NCI-H146 (cell line): Measurements from ENCODE around the gene NUDT14.
A peak's percentile ranks its signal among the peaks of the same experiment; 100 is the strongest.

Source experiments
- DNase-seq: peaks from one replicate; lab custom pipeline; 2025; lab: John Stamatoyannopoulos, UW

The NUDT14 gene

GRCh38 chr14:105158794-105159193 is 22.3 kb downstream of the NUDT14 start:
- no peak for DNase-seq

GRCh38 chr14:105157872-105158271 is 23.2 kb downstream of the NUDT14 start:
- DNase-seq: no peak

- DNase-seq: no peak
These were observed 24.4 kb downstream of the NUDT14 start for GRCh38 chr14:105156414-105157375.

GRCh38 chr14:105155681-105156413 is 25.3 kb downstream of the NUDT14 start:
- no peak for DNase-seq

- peak; percentile 93 for DNase-seq
These were observed 26.0 kb downstream of the NUDT14 start for GRCh38 chr14:105155071-105155651.

GRCh38 chr14:105154476-105154871 is 26.6 kb downstream of the NUDT14 start:
- DNase-seq: no peak

GRCh38 chr14:105153739-105154475 is 27.2 kb downstream of the NUDT14 start:
- DNase-seq: no peak

- DNase-seq: no peak
These were observed 27.8 kb downstream of the NUDT14 start for GRCh38 chr14:105153331-105153731.

- DNase-seq: no peak
These were observed 28.3 kb downstream of the NUDT14 start for GRCh38 chr14:105152794-105153241.

GRCh38 chr14:105151838-105152793 is 29.0 kb downstream of the NUDT14 start:
- no peak for DNase-seq

GRCh38 chr14:105151084-105151837 is 29.9 kb downstream of the NUDT14 start:
- DNase-seq: no peak

- DNase-seq: no peak
These were observed 30.6 kb downstream of the NUDT14 start for GRCh38 chr14:105150368-105151083.

GRCh38 chr14:105150026-105150367 is 31.1 kb downstream of the NUDT14 start:
- no peak for DNase-seq

GRCh38 chr14:105149146-105149781 is 31.8 kb downstream of the NUDT14 start:
- DNase-seq: no peak

GRCh38 chr14:105148604-105149145 is 32.4 kb downstream of the NUDT14 start:
- DNase-seq: no peak

GRCh38 chr14:105147671-105148603 is 33.2 kb downstream of the NUDT14 start:
- DNase-seq: no peak

GRCh38 chr14:105146976-105147635 is 34.0 kb downstream of the NUDT14 start:
- no peak for DNase-seq
